ENCODE measurements around the gene VWF.
"Not testable (repeated sequence)": the region's sequence is repeated elsewhere in the genome, so short reads cannot be mapped to it uniquely, and the experiment has no call there.

Gene VWF

GRCh38 chr12:6165395-6165794 is 40.9 kb upstream of the VWF start:
- DNase-seq (ENCODE audit: low read depth, low spot score): no peak
- no peak for TF ChIP-seq SUZ12 (IDR thresholded peaks at IDR 0.05; ENCODE audit: extremely low read depth, insufficient read depth, insufficient read length)
- TF ChIP-seq ZNF274 (IDR thresholded peaks at IDR 0.05; ENCODE audit: low read depth, low read length): no peak
- no peak for TF ChIP-seq YY1 (IDR thresholded peaks at IDR 0.05; ENCODE audit: insufficient read depth, insufficient read length)
- H3K27me3 ChIP-seq (ENCODE audit: insufficient read depth, insufficient read length): no peaks in the 10 kb centered on the region
- H3K9ac ChIP-seq (ENCODE audit: insufficient read length, low read depth): no peak overlapping the region
- no peak overlapping the region for H3K4me3 ChIP-seq (ENCODE audit: insufficient read length, low read depth)
- no peaks in the 10 kb centered on the region for H3K36me3 ChIP-seq (ENCODE audit: insufficient read depth, insufficient read length, low read length)
- H3K9me3 ChIP-seq (ENCODE audit: insufficient read depth, low read length): no peaks in the 10 kb centered on the region
- peaks cover 8% of the 10 kb centered on the region for H3K4me1 ChIP-seq (ENCODE audit: insufficient read depth, insufficient read length)

- Histone ChIP-seq H3K36me3 (ENCODE audit: insufficient read depth, insufficient read length, low read length) (no peaks in the 10 kb centered on the region), H3K4me3 (ENCODE audit: insufficient read length, low read depth) (no peak overlapping the region), H3K27me3 (ENCODE audit: insufficient read depth, insufficient read length) (no peaks in the 10 kb centered on the region), H3K9ac (ENCODE audit: insufficient read length, low read depth) (no peak overlapping the region), H3K9me3 (ENCODE audit: insufficient read depth, low read length) (no peaks in the 10 kb centered on the region), H3K4me1 (ENCODE audit: insufficient read depth, insufficient read length) (peaks cover 8% of the 10 kb centered on the region)
- no peak for DNase-seq (ENCODE audit: low read depth, low spot score)
- TF ChIP-seq SUZ12 (IDR thresholded peaks at IDR 0.05; ENCODE audit: extremely low read depth, insufficient read depth, insufficient read length) (no peak), YY1 (IDR thresholded peaks at IDR 0.05; ENCODE audit: insufficient read depth, insufficient read length) (no peak), ZNF274 (IDR thresholded peaks at IDR 0.05; ENCODE audit: low read depth, low read length) (no peak)
Observed at GRCh38 chr12:6163416-6164060, 39.1 kb upstream of the VWF start.

DNA sequence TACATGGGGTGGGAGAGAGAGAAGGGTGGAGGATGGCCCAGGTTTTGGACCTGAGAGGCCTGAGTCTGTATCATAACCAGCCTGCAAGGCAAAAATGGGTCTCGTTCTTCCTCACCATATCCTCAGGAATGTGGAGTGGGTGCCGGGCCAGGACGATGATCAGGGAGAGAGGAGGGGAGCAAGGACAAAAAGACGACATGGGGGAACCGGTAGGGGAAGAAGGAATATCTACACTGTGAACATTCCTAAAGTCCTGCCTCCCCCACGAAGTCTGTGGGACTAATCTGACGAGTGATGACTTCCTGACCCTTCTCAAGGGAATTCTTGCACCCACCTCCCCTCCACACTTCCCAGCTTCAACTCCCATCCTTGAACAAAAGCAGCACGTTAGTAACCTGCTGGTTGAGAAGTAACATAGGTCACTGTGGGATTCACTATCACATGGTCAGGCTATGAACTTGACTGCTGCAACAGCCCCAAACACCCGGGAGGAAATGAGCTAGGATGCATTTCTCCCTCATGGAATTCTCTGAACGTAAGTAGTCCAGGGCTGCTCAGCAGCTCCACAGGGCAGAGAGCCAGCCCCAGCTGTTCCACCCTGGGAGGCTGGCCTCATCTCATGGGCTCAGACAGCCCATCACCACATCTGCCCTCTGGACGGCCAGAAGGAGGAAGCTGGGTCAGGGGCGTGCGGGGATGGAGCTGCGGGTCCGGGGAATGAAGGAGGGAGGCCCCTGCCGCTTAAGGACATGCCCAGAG is 36.8 kb upstream of the VWF start:
- peaks cover 8% of the 10 kb centered on the region for H3K4me1 ChIP-seq (ENCODE audit: insufficient read depth, insufficient read length)

GRCh38 chr12:6160049-6160649 is 35.7 kb upstream of the VWF start:
- not testable (repeated sequence) for H3K4me3 ChIP-seq (ENCODE audit: insufficient read length, low read depth); H3K9ac ChIP-seq (ENCODE audit: insufficient read length, low read depth); DNase-seq (ENCODE audit: low read depth, low spot score); H3K27me3 ChIP-seq (ENCODE audit: insufficient read depth, insufficient read length); H3K4me1 ChIP-seq (ENCODE audit: insufficient read depth, insufficient read length); H3K36me3 ChIP-seq (ENCODE audit: insufficient read depth, insufficient read length, low read length); H3K9me3 ChIP-seq (ENCODE audit: insufficient read depth, low read length)

More for the DNA sequence above, 36.8 kb upstream of the VWF start:
- no peak overlapping the region for H3K9ac ChIP-seq (ENCODE audit: insufficient read length, low read depth)
- no peaks in the 10 kb centered on the region for H3K36me3 ChIP-seq (ENCODE audit: insufficient read depth, insufficient read length, low read length)
- H3K4me3 ChIP-seq (ENCODE audit: insufficient read length, low read depth): no peak overlapping the region
- no peaks in the 10 kb centered on the region for H3K27me3 ChIP-seq (ENCODE audit: insufficient read depth, insufficient read length)
- TF ChIP-seq YY1 (IDR thresholded peaks at IDR 0.05; ENCODE audit: insufficient read depth, insufficient read length) (no peak), ZNF274 (IDR thresholded peaks at IDR 0.05; ENCODE audit: low read depth, low read length) (no peak), SUZ12 (IDR thresholded peaks at IDR 0.05; ENCODE audit: extremely low read depth, insufficient read depth, insufficient read length) (no peak)
- DNase-seq (ENCODE audit: low read depth, low spot score): no peak
- H3K9me3 ChIP-seq (ENCODE audit: insufficient read depth, low read length): no peaks in the 10 kb centered on the region

- not testable (repeated sequence) for H3K4me1 ChIP-seq (ENCODE audit: insufficient read depth, insufficient read length); H3K36me3 ChIP-seq (ENCODE audit: insufficient read depth, insufficient read length, low read length); H3K4me3 ChIP-seq (ENCODE audit: insufficient read length, low read depth); H3K9me3 ChIP-seq (ENCODE audit: insufficient read depth, low read length); DNase-seq (ENCODE audit: low read depth, low spot score); H3K9ac ChIP-seq (ENCODE audit: insufficient read length, low read depth); H3K27me3 ChIP-seq (ENCODE audit: insufficient read depth, insufficient read length)
Observed at GRCh38 chr12:6159166-6160011, 34.9 kb upstream of the VWF start.

GRCh38 chr12:6158749-6159148 is 34.3 kb upstream of the VWF start:
- no peak for DNase-seq (ENCODE audit: low read depth, low spot score)
- no peaks in the 10 kb centered on the region for H3K36me3 ChIP-seq (ENCODE audit: insufficient read depth, insufficient read length, low read length)
- H3K9ac ChIP-seq (ENCODE audit: insufficient read length, low read depth): no peak overlapping the region
- H3K9me3 ChIP-seq (ENCODE audit: insufficient read depth, low read length): no peaks in the 10 kb centered on the region
- no peaks in the 10 kb centered on the region for H3K27me3 ChIP-seq (ENCODE audit: insufficient read depth, insufficient read length)
- H3K4me1 ChIP-seq (ENCODE audit: insufficient read depth, insufficient read length): peaks cover 8% of the 10 kb centered on the region
- TF ChIP-seq SUZ12 (IDR thresholded peaks at IDR 0.05; ENCODE audit: extremely low read depth, insufficient read depth, insufficient read length): no peak
- no peak for TF ChIP-seq ZNF274 (IDR thresholded peaks at IDR 0.05; ENCODE audit: low read depth, low read length)
- no peak for TF ChIP-seq YY1 (IDR thresholded peaks at IDR 0.05; ENCODE audit: insufficient read depth, insufficient read length)
- no peak overlapping the region for H3K4me3 ChIP-seq (ENCODE audit: insufficient read length, low read depth)

- no peaks in the 10 kb centered on the region for H3K27me3 ChIP-seq (ENCODE audit: insufficient read depth, insufficient read length)
- H3K4me1 ChIP-seq (ENCODE audit: insufficient read depth, insufficient read length): peaks cover 8% of the 10 kb centered on the region
- no peak overlapping the region for H3K9ac ChIP-seq (ENCODE audit: insufficient read length, low read depth)
- no peaks in the 10 kb centered on the region for H3K9me3 ChIP-seq (ENCODE audit: insufficient read depth, low read length)
- no peak for TF ChIP-seq SUZ12 (IDR thresholded peaks at IDR 0.05; ENCODE audit: extremely low read depth, insufficient read depth, insufficient read length)
- TF ChIP-seq YY1 (IDR thresholded peaks at IDR 0.05; ENCODE audit: insufficient read depth, insufficient read length): no peak
- no peak for TF ChIP-seq ZNF274 (IDR thresholded peaks at IDR 0.05; ENCODE audit: low read depth, low read length)
- no peaks in the 10 kb centered on the region for H3K36me3 ChIP-seq (ENCODE audit: insufficient read depth, insufficient read length, low read length)
- no peak overlapping the region for H3K4me3 ChIP-seq (ENCODE audit: insufficient read length, low read depth)
- no peak for DNase-seq (ENCODE audit: low read depth, low spot score)
Observed at GRCh38 chr12:6158255-6158654, 33.8 kb upstream of the VWF start.
